ENCODE results near the gene HK1. TPM values are rescaled to one million over a fixed set of nuclear protein-coding genes. Genes with fewer than 3 reads are reported as not detected.
A peak's percentile ranks its signal among the peaks of the same experiment; 100 is the strongest.

The HK1 gene
- total RNA-seq, 1 donor from 2014 or later: 61.3 TPM

GRCh38 chr10:69359594-69359993, 81.3 kb downstream of the HK1 start:
- no peak overlapping the region for H3K27ac Mint-ChIP-seq (ENCODE audit: unreplicated experiment)
- peaks cover 39% of the 10 kb centered on the region for H3K4me1 Mint-ChIP-seq (ENCODE audit: unreplicated experiment)
- no peak for DNase-seq (ENCODE audit: extremely low spot score, unreplicated experiment)

GRCh38 chr10:69360485-69361302, 82.4 kb downstream of the HK1 start:
- Mint-ChIP-seq H3K4me3 (ENCODE audit: unreplicated experiment) (no peak overlapping the region), H3K36me3 (ENCODE audit: unreplicated experiment) (peaks cover 8% of the 10 kb centered on the region), H3K9me3 (ENCODE audit: unreplicated experiment) (no peaks in the 10 kb centered on the region), H3K27me3 (ENCODE audit: unreplicated experiment) (no peaks in the 10 kb centered on the region), H3K4me1 (ENCODE audit: unreplicated experiment) (peaks cover 45% of the 10 kb centered on the region), H3K27ac (ENCODE audit: unreplicated experiment) (no peak overlapping the region)
- DNase-seq (ENCODE audit: extremely low spot score, unreplicated experiment): no peak
- TF ChIP-seq CTCF (IDR thresholded peaks at IDR 0.05): no peak

More at GRCh38 chr10:69359594-69359993, 81.3 kb downstream of the HK1 start:
- Mint-ChIP-seq H3K9me3 (ENCODE audit: unreplicated experiment) (no peaks in the 10 kb centered on the region), H3K36me3 (ENCODE audit: unreplicated experiment) (peaks cover 8% of the 10 kb centered on the region), H3K27me3 (ENCODE audit: unreplicated experiment) (no peaks in the 10 kb centered on the region), H3K4me3 (ENCODE audit: unreplicated experiment) (no peak overlapping the region)
- TF ChIP-seq CTCF (IDR thresholded peaks at IDR 0.05): no peak

GRCh38 chr10:69361303-69361614, 83.0 kb downstream of the HK1 start:
- no peak for DNase-seq (ENCODE audit: extremely low spot score, unreplicated experiment)
- Mint-ChIP-seq H3K4me1 (ENCODE audit: unreplicated experiment) (peaks cover 45% of the 10 kb centered on the region), H3K27me3 (ENCODE audit: unreplicated experiment) (no peaks in the 10 kb centered on the region), H3K4me3 (ENCODE audit: unreplicated experiment) (no peak overlapping the region), H3K36me3 (ENCODE audit: unreplicated experiment) (peaks cover 8% of the 10 kb centered on the region), H3K9me3 (ENCODE audit: unreplicated experiment) (no peaks in the 10 kb centered on the region), H3K27ac (ENCODE audit: unreplicated experiment) (no peak overlapping the region)
- TF ChIP-seq CTCF (IDR thresholded peaks at IDR 0.05): no peak

- Mint-ChIP-seq H3K9me3 (ENCODE audit: unreplicated experiment) (no peaks in the 10 kb centered on the region), H3K4me3 (ENCODE audit: unreplicated experiment) (no peak overlapping the region), H3K36me3 (ENCODE audit: unreplicated experiment) (peaks cover 8% of the 10 kb centered on the region), H3K27ac (ENCODE audit: unreplicated experiment) (peak overlapping the region; percentile 4), H3K4me1 (ENCODE audit: unreplicated experiment) (peaks cover 45% of the 10 kb centered on the region), H3K27me3 (ENCODE audit: unreplicated experiment) (no peaks in the 10 kb centered on the region)
- no peak for DNase-seq (ENCODE audit: extremely low spot score, unreplicated experiment)
- TF ChIP-seq CTCF (IDR thresholded peaks at IDR 0.05): no peak
Observed at GRCh38 chr10:69362471-69362954, 84.2 kb downstream of the HK1 start.

GRCh38 chr10:69363666-69364065, 85.4 kb downstream of the HK1 start:
- DNase-seq (ENCODE audit: extremely low spot score, unreplicated experiment): no peak

More at GRCh38 chr10:69363666-69364065, 85.4 kb downstream of the HK1 start:
- no peak overlapping the region for H3K27ac Mint-ChIP-seq (ENCODE audit: unreplicated experiment)
- no peak overlapping the region for H3K4me3 Mint-ChIP-seq (ENCODE audit: unreplicated experiment)
- H3K36me3 Mint-ChIP-seq (ENCODE audit: unreplicated experiment): peaks cover 8% of the 10 kb centered on the region
- no peaks in the 10 kb centered on the region for H3K27me3 Mint-ChIP-seq (ENCODE audit: unreplicated experiment)
- no peaks in the 10 kb centered on the region for H3K9me3 Mint-ChIP-seq (ENCODE audit: unreplicated experiment)
- no peak for TF ChIP-seq CTCF (IDR thresholded peaks at IDR 0.05)
- peaks cover 45% of the 10 kb centered on the region for H3K4me1 Mint-ChIP-seq (ENCODE audit: unreplicated experiment)
